Stimulated activated CD4-positive, alpha-beta T cell treated with anti-CD3 and anti-CD28 coated beads, Interleukin-1b, Interleukin-23, amount 100 ng/mL, for 4 hours (primary cell): Measurements from ENCODE around the gene SEC16B.

Experiments used
- DNase-seq, 2 donors: peaks; one replicate each; pipeline ENCODE4 v3.0.0-alpha.2; 2020; ENCODE audit warnings: low read depth in 2 of 2

The SEC16B gene

GRCh38 chr1:177944016-177944949, 25.6 kb downstream of the SEC16B start:
- DNase-seq = no peak

GRCh38 chr1:177941976-177942375, 27.9 kb downstream of the SEC16B start:
- no peak for DNase-seq

DNA sequence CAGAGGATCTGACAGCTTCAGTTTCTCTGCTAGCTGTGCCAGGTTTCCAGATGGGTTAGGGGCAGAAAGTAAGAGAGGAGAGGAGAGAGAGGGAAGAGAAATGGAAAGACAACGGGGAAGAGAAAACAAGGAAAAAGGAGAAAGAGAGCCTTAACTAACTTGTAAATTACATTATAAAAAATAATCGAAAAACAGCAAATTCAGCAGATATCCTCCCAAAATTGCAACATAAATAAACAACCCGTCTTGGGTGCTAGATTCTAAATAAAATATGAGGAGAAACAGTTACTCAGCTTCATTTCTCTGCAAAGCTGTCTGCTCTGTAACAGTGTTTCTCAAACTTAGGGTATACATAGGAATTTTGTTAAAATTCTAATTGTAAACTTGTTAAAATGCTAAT, 29.2 kb downstream of the SEC16B start:
- no peak for DNase-seq

- no peak for DNase-seq
Measured at GRCh38 chr1:177937931-177938330, 31.9 kb downstream of the SEC16B start.

DNA sequence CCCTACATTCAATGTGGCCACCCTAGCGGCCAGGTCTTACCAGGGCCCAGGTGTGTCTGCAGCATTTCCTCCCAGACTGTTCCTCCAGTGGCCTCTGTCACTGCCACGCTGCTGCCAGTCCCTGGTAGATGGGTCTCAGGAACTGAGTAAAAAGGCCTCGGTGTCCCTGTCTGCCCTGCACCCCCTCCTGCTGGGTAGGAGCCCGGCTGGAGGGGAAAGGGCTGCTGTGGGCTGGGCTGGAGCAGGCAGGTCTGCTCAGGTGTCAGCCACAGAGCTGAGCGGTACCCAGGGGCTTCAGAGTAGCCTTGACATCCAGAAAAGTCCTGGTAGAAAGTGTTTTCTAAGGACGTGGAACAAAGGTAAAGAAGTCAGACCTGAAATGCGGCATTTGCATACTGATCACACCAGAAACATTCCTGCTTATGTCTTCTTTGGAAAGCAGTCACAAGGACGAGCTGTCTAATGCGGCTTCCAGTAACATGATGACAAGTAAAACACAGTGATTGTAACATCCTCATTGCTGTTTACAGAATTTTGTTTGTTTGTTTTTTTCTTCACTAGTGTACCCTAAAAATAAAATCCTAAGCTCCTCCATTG, 32.6 kb downstream of the SEC16B start:
- no peak for DNase-seq

- DNase-seq = no peak
Measured at GRCh38 chr1:177935638-177936415, 34.0 kb downstream of the SEC16B start.

- DNase-seq = no peak
Measured at GRCh38 chr1:177934927-177935326, 34.9 kb downstream of the SEC16B start.

DNA sequence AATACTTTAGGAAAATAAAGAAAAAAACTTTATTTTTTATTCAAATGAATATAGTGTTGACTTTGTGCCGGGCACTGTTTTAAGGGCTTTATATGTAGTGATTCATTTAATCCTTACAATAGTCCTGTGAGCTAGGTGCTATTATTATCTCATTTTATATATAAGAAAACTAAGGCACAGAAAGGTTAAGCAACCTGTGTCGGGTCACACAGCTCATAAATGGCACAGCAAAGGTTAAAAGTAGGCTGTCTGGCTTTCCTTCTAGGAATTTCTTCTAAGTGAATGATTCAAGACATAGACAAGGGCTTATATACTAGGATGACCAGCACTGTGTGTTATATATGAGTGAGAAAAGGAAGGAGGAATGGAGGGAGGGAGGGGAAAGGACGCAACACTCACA, 35.4 kb downstream of the SEC16B start:
- no peak for DNase-seq

DNA sequence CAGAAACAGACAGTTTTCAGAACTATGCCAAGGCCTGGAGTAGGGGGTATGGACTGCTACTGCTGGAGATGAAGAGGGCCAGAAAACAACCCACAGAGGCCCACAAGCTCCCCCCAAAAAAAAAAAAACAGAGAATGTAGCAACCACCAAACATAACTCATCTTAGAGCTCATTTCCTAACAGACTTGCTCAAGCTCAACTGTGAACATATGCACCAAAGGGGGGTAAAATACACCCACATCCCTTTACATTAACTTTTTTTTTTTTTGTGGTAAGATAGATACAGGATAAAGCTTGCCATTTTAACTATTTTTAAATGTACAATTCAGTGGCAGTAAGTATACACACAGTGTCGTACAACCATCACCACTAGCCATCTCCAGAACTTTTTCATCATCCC, 36.0 kb downstream of the SEC16B start:
- DNase-seq = no peak

DNA sequence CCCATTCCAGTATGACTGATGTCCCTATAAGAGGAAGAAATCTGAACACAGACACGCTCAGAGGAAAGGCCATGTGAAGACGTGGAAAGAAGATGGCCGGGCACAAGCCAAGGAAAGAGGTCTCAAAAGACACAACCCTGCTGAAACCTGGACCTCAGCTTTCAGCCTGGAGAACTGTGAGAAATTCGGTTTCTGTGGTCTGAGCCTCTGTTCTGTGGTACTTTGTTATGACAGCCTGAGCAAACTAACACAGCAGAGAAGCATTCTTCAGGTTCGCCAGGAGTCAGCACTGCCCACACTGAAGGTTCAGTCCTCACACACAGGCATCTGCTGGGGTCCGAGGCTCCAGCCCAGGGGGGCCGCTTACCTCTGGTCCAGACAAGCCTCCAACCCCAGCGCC, 37.7 kb downstream of the SEC16B start:
- DNase-seq = no peak

- DNase-seq = no peak
Measured at GRCh38 chr1:177928952-177929351, 40.9 kb downstream of the SEC16B start.

GRCh38 chr1:177928194-177928593, 41.7 kb downstream of the SEC16B start:
- DNase-seq = no peak

GRCh38 chr1:177927021-177927596, 42.7 kb downstream of the SEC16B start:
- no peak for DNase-seq

DNA sequence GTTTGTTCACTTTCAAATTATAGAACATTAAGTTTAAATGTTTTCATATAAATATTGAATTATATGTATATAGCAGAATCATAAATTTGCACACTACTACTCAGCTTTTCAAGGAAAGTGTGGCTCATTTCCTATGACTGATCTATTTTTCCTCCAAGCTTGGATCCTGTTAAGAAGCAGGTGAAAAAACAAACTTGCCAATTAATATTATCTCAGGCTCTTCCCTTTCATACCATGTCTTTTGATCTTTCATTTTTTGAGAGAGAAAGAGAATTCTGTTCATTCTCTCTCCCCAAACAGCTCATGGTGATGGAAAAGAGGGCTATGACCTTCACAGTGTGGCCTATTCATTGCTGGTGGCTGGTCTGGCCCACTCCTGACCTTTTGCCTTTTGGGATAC, 43.7 kb downstream of the SEC16B start:
- no peak for DNase-seq

DNA sequence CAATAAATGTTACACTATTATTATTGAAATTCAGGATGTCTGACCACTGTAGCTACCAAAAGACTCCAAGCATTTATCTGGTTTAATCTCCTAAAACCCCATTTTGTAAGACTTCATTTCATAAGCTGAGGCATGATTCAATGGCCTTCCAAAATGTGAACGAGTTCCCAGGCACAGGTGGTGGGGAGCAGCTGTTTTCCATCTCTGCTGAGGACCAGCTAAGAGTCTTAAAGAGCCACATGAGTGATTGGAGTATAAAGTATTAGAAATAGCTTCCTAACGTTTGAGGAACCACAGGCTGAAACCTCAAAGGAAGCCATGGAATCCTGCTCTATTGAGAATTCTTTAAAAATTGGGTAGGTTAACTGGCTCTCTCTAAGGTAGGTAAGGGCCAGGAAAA, 44.9 kb downstream of the SEC16B start:
- no peak for DNase-seq

DNA sequence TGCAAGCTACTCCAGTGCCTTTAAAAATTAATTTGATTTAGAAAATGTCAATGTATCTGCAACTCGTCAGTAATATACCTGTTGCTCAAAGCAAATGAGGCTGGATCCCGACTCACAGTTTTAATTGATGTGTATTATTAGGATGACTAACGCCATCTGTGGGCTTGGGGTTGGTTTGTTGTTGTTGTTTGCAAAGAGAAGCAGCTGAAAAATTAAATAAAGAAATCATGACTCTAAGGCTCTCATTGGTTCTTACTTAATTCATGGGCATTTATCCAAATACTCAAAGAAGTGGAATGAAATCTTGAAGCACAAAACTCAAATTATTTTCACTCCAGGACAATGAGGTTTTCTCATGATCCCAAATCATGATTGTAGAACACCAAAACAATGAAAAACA, 46.4 kb downstream of the SEC16B start:
- DNase-seq = no peak

DNA sequence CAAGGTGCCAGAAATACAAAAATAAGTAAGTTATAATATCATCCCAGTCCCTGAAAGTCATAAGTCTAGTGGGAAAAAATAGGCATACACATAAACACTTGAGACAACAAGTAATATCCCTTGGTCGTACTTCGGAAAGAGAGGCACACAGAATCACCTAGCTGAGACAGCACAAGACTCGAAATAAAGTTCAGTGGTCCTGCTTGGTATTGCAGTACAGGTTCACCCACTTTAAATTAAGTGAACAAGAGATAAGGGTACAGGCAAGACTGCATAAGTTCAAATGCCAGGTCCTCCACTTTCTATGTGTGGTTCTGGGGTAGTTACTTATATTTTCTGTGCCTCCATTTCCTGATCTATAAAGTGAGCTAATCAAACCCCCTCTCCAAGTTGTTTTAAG, 47.6 kb downstream of the SEC16B start:
- DNase-seq = no peak

- no peak for DNase-seq
Measured at GRCh38 chr1:177921590-177921989, 48.3 kb downstream of the SEC16B start.

GRCh38 chr1:177920091-177920490, 49.8 kb downstream of the SEC16B start:
- DNase-seq = no peak

GRCh38 chr1:177915641-177916040, 54.2 kb downstream of the SEC16B start:
- DNase-seq = no peak

DNA sequence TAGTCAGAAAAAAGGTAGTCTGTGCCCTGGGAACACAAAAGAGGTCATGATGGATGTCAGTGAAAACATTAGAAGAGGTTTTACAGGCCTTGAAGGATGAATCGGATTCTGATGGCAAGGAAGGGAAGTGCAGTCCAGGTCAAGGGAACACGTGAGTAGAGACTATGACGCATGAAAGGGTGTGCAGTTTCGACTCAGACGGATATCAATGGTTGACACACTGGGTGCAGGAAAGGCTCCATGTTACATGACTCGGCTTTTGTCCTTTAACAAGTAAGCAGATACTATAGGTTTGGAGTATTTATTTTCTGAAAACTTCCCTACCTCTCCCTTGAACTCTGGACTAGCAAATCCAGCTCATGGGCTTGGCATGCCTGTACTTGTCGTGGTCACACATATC, 55.3 kb downstream of the SEC16B start:
- no peak for DNase-seq
